Activated T-cell treated with anti-CD3 and anti-CD28 coated beads, Interleukin-2, amount 50 U/mL, for 1 hour (primary cell): ENCODE measurements around the gene STAT4.

Source experiments
- DNase-seq: peaks from one replicate; pipeline ENCODE4 v3.0.0-alpha.2; 2020

Gene STAT4

DNA sequence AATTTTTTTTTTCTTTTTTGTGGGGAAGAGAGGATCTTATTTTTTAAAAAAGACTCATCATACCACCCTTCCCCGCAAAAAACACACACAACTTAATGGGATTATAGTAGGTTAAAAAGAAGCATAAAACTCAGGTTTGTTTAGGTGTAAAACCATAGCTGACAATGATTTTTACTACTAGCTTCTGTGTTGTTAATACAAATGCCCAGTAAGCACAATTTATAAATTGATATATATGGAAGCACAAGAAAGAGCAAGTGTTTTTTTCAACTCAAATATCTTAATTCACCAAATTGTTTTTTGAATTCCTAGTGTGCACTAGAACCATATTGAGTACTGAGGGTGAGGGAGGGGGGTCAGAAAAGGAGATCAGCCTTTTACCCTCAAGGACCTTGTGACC lies 7.0 kb downstream of the STAT4 start:
- no peak for DNase-seq

DNA sequence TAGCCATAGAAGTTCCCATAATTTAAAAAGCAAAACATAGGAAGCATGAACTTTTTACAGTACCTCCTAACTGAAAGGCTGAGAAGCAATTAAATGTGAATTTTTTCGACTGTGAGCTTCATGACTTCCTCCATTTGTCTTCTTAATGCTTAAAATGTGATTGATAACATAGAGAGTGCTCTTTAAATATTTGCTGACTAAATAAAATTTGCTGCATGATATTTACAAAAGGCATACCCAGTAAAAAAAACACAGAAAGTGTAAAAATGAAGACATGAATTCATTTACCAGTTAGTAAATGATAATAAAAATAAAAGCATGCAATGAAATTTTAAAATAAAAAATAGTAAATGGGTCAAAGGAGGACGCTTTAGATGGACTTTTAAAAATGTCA lies 21.9 kb downstream of the STAT4 start:
- DNase-seq = no peak

DNA sequence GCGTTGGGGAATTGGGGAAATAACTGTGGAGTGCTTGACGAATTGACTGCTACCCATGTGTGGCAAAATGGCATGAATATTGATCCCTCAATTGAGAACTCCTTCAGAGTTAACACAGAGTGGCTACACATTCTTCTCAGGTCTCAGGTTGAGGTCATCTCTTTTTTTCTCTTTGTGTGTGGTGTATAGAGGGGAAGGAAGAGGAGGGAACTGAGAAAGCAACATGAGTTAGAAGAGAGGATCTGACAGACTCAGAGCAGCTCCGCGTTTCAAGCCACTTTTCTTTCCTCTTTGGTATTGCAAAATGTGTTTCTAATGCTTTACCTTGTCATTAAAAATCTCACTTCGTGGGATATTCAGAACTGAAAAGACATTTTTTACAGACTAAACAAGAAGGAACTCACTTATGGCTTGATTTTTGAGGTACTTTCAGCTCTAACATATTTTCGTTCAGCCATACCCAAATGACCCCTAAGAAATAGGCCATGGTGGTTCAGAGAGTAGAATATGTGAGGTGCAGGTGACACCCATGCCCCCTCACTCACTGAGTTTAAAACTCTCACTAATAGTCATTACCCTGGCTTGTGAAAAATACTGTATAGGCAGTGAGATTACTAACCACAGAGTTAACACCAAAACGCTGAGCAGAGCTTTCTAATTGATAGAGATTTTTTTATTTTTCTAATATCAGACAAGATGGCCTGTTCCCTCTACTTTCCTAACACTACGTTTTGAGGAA lies 22.5 kb downstream of the STAT4 start:
- no peak for DNase-seq

DNA sequence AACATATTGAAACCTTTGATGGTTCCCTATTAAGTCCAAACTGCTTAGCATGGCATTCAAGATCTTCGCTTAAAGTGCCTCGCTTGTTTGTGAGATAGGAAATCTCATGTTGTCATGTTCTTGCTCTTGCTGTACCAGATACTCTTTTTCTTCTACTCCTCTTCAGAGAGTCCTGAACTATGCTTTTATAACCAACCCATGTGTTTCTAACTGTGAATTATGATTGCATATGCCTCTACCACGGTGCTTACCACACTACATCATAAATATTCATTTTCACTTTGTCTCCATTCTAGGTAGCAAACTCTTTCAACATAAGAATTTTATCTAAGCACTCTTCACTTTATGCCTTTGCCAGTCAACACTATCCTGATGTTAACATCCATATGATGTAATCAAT lies 23.6 kb downstream of the STAT4 start:
- no peak for DNase-seq

DNA sequence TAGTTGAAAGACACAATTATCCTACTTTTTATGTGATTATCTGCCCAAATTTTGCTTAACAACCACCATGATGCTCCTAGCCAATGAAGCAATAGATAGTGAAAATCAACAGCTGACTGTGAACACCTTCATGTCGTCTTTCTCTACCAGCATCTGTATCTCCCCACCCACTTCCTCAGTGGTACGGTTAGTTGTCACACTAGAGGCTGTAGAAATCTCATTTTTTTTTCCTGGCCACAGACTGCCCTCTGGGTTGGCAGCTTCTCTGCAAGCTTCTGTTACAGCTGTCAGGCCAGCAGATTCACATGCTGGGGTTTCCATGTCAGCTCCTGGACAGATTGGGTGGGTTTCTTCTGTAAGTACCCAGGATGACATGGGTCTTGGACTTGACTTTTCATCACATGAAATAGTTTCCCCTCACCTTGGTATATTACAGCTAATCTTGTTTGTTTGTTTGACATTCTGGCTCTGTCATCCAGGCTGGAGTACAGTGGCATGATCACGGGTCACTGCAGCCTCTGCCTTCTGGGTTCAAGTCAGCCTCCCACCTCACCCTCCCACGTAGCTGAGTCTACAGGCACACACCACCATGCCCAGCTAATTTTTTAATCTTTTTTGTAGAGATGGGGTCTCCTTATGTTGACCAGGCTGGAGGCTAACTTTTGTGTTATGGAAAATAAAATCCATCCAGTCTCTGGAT lies 24.3 kb downstream of the STAT4 start:
- no peak for DNase-seq

DNA sequence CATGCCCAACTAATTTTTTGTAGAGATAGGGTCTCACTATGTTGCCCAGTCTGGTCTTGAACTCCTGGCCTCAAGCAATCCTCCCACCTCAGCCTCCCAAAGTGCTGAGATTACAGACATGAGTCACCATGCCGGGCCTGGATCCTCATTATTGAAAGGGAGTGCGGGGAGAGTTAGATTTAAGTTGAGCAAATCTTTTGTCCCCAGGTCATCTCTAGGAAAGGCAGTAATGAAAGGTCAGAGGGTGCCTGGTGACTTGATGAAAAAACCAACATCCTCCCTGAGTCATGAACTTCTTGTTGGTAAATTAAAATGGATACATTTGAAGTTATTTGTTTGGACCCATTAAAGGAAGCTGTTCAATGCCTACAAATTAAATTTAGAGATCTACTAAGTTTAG lies 25.1 kb downstream of the STAT4 start:
- no peak for DNase-seq

DNA sequence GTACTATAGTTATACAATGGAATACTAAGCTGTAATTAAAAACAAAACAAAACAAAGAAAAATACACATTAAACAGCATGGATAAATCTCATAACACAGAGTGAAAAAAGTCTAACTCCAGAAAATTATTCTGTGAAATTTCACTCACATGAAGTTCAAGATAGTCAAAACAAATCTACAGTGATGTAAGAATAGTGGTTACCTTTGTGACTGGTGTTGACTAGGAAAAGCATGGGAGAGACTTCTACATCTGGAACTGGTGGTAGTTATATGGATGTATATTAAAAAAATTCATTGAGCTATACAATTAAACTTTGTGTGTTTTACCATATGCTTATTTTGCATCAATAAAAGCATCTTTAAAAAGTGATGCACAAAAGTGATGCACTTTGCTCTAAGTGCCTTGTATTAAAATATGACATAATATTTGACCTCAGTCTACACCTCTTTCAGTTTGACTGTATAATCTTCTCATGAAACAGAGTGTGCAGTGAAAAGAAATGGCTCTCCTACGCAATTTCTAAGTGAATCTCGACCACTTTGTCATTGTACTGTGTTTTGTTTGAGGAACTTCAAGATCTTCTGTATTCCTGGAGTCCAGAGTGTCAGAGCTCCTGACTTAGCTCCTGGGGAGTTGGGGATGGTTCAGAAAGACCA lies 28.0 kb downstream of the STAT4 start:
- no peak for DNase-seq

DNA sequence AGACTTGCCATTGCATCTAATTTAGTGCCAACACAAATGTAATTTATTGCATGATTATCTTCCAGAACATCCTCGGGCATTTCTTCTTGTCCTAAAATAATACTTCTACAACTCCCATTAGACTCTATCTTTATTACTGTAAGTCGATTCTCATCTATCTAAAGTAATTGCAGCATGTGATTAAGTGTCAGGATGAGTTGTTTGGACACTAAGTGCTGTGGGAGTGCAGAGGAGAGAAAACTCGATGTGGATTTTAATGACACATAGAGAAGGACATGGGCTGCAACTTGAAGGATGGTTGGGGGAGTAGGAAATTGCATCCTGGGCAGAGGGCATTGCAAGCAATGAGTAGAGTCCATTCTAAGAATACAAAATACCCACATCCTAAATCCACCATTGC lies 33.5 kb downstream of the STAT4 start:
- no peak for DNase-seq

DNA sequence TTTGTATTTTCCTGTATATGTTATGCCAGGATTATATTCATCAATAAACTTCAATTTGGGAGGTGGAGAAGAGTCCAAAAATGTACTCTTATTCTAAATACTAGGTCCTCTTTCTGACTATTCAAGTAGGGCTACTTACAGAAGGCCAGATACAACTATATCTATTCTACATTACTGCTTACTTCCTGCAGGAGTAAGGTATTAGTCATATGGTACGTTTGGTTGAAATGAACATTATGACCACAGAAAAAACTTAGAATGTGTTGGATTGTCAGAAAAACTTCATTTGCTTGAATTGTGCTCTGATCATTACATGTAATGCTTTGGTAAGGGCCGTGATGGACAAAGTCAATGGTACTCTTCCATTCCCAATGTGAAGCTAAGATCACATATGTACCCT lies 35.0 kb downstream of the STAT4 start:
- DNase-seq = no peak

DNA sequence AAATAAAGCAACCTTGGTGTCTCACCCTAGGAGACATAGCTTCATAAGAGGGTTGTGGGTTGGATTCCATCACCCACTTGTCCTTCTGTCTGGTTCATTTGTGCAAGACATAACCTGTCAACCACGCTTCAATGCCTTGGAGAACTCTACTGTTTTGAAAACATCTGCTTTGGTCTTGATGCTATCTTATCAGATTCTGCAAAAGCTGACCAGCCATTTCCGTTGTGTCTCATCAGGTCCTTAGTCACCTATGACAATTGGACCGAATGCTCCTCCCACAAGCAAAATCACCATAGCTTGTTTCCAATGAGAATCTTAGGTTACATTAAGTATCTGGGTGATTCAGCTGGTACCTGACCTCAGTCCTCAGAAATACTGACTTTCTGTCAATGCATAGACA lies 35.4 kb downstream of the STAT4 start:
- no peak for DNase-seq

DNA sequence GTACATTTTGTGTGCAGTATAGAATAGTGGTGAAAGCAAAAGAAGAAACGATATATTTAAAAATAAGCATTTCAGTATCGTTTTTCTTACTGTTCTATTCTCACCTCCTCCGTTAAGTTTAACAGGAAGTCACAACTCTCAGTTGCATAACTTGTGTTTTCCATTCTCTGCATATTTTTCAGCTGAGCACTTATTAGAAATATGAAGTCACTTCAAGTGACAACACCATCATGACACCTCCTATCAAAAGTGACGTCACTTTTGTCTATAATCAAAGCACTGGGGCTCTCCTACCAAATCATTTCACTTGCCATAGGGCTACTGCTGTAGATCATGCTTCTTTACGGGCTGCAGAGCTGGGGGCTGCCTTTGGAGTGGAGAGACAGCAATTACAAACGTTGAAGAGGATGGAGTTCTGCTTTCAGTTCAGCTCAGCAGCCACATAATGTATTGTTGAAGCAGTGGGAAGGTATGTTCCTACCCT lies 36.3 kb downstream of the STAT4 start:
- peak; percentile 42 for DNase-seq

DNA sequence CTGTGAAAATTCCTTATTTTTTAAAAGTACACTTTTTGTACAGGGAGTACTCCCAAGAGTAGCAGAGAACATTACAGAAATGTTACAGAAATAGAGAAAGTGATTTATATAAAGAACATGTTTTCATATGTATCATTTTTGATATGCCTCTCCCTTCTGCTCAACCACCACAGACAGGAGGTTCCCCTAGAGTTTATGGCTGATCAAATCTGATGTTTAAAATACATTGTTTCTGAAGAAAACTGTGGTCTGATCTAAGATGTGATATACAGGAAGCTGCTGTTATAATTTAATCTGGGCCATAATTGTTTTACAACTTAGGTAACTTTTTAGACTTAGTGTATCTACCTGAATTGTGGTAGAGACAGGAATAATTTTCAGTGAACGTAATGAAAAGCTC lies 37.0 kb downstream of the STAT4 start:
- no peak for DNase-seq

DNA sequence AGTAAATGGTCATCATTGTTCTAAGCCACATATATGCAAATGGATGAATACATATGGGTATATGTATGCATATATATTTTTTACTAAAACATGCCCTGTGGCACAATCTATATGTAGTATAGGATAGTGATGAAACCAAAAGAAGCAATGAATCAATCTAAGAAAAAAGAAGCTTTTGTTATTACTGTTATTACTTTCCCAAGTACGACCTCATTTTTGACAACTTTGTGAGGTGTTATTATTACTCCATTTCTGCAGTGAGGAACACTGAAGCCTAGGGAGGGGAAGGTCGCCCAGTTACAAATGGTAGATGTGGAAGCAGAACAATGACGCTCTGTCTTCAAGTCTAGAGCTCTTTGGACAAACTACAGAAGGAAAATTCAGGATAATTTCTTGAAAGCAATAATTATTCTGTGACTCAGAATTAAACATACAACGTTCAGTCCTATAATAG lies 38.3 kb downstream of the STAT4 start:
- DNase-seq = no peak

DNA sequence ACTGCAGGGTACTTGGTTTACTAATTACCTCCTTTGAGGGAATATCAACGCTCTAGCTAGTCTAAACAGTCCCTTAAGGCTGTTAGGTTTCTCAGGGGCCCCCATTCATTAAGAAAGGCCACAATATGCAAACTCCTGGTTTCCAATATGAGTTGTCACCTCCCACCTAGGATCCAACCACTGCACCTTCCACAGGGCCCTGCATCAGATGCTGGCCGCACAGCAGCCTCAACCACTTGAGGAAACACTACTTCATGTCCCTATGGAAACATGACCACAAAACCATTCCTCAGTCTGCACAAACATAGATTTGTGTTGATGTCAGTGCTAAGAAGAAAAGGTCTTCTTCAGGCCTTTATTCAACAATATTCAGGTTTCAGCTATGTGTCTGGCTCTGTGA lies 40.9 kb downstream of the STAT4 start:
- DNase-seq = no peak

DNA sequence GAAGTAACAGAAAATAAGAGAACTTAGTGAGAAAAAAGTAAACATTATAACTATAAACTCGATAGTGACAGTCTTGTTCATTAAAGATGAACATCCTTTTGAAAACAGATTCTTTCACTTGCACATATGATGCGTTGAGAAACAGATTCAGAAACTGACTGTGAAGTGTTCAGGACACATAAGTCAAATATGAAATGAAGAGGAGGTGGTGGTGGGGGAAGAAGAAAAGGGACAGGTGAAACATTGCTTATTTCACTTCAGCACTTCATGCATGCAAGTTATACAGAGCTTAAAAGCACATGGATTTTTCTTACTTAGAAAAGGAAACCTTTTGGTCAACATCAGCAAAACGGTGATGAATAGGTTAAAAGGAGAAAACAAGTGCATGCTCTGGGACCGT lies 42.5 kb downstream of the STAT4 start:
- no peak for DNase-seq

DNA sequence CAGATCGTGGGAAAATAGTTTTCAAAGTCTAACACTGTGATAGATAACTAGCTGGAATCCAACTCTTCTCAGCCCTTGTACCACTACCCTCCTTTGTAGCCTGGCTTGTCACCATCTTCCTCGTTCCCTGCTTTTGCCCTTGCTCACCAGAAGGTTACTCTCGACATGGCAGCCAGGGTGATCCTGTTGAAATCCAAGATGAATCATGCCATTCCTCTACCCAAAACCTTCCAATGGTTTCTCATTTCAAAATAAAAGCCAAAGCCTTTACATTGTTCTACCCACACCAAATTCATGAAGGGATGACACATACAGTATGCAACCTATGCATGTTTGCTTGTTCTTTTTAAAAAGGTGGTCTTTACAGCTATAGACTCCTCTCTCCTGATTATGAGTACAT lies 45.7 kb downstream of the STAT4 start:
- DNase-seq = no peak

DNA sequence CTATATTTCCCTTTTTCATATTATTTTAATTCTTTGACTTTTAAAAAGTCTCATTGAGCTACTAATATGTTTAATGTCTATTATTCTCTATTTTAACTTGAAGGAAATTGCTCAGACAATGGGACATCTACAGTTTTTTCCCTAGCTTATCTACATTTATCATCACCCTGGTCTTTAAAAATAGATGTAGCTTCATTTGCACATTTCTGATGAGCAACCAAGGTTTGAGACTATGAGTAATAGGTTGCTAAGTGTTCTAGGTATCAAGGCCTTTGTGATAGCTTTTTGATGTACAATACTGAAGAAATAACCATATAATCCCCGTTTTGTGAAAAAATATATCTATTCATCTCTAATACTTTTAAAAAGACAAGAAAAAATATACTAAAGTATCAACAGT lies 47.0 kb downstream of the STAT4 start:
- DNase-seq = no peak

DNA sequence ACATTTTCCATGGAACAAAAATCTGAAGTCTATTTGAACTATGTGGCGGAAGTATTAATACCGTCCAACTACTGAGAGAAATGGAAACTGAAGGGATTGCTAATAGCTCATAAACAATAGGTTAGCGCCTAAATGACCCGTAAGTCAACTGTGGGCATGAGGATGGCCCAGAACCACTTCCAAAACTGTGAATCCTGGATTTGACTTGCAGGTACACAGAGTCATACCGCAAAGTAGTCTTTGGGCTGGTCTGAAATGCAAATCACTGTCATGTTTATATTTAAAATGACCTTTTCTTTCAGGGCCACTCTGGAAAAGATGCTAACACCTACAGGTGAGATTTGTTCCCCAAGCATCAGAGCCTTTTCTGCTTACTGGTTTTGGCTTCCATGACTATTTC lies 50.6 kb downstream of the STAT4 start:
- no peak for DNase-seq

DNA sequence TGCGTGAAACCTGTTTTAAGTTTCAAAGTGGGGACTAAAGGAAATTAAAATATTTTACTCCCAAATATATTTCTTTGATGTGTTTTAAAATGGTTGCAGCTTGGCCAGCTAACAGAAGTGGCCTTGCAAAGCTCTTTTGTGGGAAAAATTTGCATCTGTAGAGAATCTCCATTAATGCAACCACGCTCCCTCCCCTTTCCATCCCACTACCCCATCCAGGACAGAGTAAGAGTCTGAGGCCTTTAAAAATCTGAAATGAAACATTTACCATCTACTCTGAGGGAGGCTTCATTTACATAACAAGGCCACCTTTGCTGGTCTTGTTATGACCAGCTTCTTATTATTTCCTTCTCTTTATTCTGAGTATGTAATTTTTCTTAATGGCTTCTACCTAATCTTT lies 63.5 kb downstream of the STAT4 start:
- no peak for DNase-seq

DNA sequence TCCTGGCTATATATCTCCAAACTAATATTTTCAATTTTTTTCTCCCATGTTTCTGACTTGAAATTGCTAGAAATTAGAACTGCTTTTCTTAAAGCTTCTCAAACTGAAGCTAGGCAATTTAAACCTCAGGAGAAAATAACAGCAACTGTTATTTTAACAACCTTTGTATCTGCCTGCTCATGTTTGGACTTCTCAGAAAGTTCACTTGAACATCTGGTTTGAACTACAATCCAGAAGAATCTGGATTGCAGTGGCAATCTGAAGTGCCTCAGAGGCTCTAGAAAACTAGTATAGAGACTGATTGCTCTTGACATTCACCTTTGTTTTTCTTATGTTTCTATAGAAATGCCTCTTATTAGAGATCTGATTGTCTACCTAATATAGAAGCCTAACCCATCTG lies 64.1 kb downstream of the STAT4 start:
- no peak for DNase-seq

DNA sequence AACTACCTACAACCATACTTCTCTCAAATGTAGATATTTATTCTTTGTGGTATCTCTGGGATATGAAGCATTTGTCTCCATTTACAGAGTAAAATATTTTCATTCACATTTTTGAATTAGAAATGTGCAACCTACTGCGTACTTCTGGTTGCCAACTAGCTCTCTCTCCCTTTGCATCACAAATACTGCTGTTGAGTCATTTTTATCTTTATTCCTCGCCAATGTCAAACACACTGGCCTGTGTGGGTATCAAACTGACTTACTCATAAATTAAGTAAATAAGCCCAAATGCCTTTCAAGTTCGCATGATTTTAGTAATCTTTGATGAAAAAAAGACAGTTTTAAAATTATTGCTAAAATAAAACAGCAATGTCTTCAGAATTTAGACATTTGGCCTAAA lies 67.3 kb downstream of the STAT4 start:
- no peak for DNase-seq

DNA sequence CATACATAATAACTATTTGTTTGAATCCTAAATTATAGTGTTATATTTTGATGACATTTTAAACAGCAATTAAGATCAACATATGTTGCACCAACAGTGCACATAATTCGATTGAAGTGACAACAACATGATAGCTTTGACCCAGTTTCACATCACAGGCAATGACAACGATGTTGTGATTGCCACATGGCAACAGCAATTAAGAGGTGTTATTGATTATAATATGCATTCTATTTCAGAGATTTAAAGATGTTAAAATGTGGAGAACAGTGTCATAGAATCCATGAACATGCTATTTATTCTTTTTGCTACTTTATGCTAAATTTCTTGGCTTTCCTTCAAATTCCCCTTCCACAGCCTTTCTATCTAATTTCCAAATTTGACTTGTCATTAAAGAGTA lies 68.5 kb downstream of the STAT4 start:
- no peak for DNase-seq

DNA sequence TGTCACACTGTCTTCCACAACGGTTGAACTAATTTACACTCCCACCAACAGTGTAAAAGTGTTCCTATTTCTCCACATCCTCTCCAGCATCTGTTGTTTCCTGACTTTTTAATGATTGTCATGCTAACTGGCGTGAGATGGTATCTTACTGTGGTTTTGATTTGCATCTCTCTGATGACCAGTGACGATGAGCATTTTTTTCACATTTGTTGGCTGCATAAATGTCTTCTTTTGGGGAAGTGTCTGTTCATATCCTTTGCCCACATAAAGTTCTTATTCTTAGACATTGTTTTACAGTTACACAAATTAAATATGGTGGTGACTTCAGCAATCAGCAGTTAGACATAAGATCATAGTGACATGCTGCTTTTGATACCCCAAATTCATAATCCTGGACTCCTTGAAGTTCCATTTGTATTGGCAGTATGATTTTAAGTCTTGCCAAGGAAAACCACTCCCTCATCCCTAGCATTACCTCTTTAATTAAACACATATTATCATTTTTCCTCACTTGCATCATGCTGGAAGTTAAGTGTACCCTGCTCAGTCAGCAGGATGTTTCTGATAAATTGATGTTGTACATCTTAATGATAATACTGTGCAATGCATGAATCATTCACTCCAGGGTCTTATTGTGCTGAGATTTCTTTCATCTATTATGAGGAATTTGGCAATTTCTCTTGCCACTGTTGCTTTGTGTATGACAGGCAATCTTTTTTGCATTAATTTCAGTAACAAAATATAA lies 69.2 kb downstream of the STAT4 start:
- DNase-seq = no peak
